ENCODE measurements around the gene ABCC1. TPM values are rescaled to one million over a fixed set of nuclear protein-coding genes. Genes with fewer than 3 reads are reported as not detected.

Gene ABCC1
- total and polyA plus RNA-seq, 2 of the 8 experiments (the other 6 are each of a cell fraction or from before 2014, with no cell fraction given) = 42.6 to 66.8 TPM

- TF ChIP-seq SP2 (IDR thresholded peaks at IDR 0.05; ENCODE audit: low read length) (no peak), CHD1 (IDR thresholded peaks at IDR 0.05; ENCODE audit: low read depth, low read length) (no peak), GABPA (IDR thresholded peaks at IDR 0.05; ENCODE audit: borderline replicate concordance, insufficient read depth, low read length) (no peak), MAX (IDR thresholded peaks at IDR 0.05) (no peak), POLR2AphosphoS5 (IDR thresholded peaks at IDR 0.05; ENCODE audit: low read depth, low read length) (no peak)
Measured at GRCh38 chr16:16191493-16192167, 242.2 kb downstream of the ABCC1 start (continued).

Other genes starting within 250 kb of the ABCC1 start
- gene MYH11, start 92.6 kb upstream of the ABCC1 start, total RNA-seq (2021; fragmentation: NEBNext Ultra II Directional; extraction: Animal tissue kit (Norgen Biotek cat#: 25700)) = 0.71 and 0.78 TPM in 2 replicates
- 0.11 and 0.20 TPM in 2 replicates for gene MYH11, start 92.6 kb upstream of the ABCC1 start, polyA plus RNA-seq (2011; rRNA removed)
- gene CEP20, start 61.0 kb upstream of the ABCC1 start, total RNA-seq (2021; fragmentation: NEBNext Ultra II Directional; extraction: Animal tissue kit (Norgen Biotek cat#: 25700)) = 33.2 and 49.0 TPM in 2 replicates
- gene CEP20, start 61.0 kb upstream of the ABCC1 start, polyA plus RNA-seq (2011; rRNA removed) = 10.2 and 16.2 TPM in 2 replicates